Mesendoderm (in vitro differentiated cells): Measurements from ENCODE around the gene INO80B.
"Not testable (repeated sequence)": the region's sequence is repeated elsewhere in the genome, so short reads cannot be mapped to it uniquely, and the experiment has no call there.

Source experiments
- DNase-seq: peaks from one replicate; pipeline ENCODE4 v3.0.0; 2013
- H2AK5ac ChIP-seq: 2 replicates; pipeline ENCODE4 v1.6.1; 2013; ENCODE audit warnings: low read length, inconsistent platforms
- H2BK120ac ChIP-seq: 2 replicates; pipeline ENCODE4 v1.6.1; 2013; ENCODE audit warnings: low read depth, mild to moderate bottlenecking, low read length, moderate library complexity, mixed read lengths
- H2BK15ac ChIP-seq: replicated peaks from 2 replicates; pipeline ENCODE4 v1.6.1; 2013; ENCODE audit warnings: low read depth, mild to moderate bottlenecking, moderate library complexity
- H2BK5ac ChIP-seq: 2 replicates; pipeline ENCODE4 v1.6.1; 2013; ENCODE audit warnings: low read length, inconsistent platforms
- H3K18ac ChIP-seq: 2 replicates; pipeline ENCODE4 v1.6.1; 2013; ENCODE audit warnings: mild to moderate bottlenecking, low read length, mixed read lengths
- H3K23ac ChIP-seq: one replicate; pipeline ENCODE4 v1.6.1; 2013; ENCODE audit warnings: low read length
- H3K27ac ChIP-seq: 2 replicates; pipeline ENCODE4 v1.5.1; 2013; ENCODE audit warnings: low read depth, mild to moderate bottlenecking, inconsistent platforms, low read length, moderate library complexity
- H3K27me3 ChIP-seq: 2 replicates; pipeline ENCODE4 v1.6.1; 2013; ENCODE audit warnings: low read length, control low read depth, mild to moderate bottlenecking, inconsistent platforms; ENCODE audit not compliant: insufficient read depth, poor library complexity
- H3K36me3 ChIP-seq: 2 replicates; pipeline ENCODE4 v1.6.1; 2013; ENCODE audit warnings: low read length, inconsistent platforms; ENCODE audit not compliant: control insufficient read depth, insufficient read depth
- H3K4ac ChIP-seq: one replicate; pipeline ENCODE4 v1.6.1; 2013; ENCODE audit warnings: low read depth, mild to moderate bottlenecking, low read length, moderate library complexity
- H3K4me1 ChIP-seq: 2 replicates; pipeline ENCODE4 v1.6.1; 2013; ENCODE audit warnings: low read depth, low read length, inconsistent platforms; ENCODE audit not compliant: control insufficient read depth
- H3K4me2 ChIP-seq: 2 replicates; pipeline ENCODE4 v1.6.1; 2013; ENCODE audit warnings: low read length
- H3K4me3 ChIP-seq: 2 replicates; pipeline ENCODE4 v1.5.1; 2013; ENCODE audit warnings: mild to moderate bottlenecking, low read length
- H3K56ac ChIP-seq: one replicate; pipeline ENCODE4 v1.6.1; 2013; ENCODE audit warnings: low read length
- H3K79me1 ChIP-seq: 2 replicates; pipeline ENCODE4 v1.6.1; 2013; ENCODE audit warnings: low read length, inconsistent platforms
- H3K79me2 ChIP-seq: 2 replicates; pipeline ENCODE4 v1.6.1; 2013; ENCODE audit warnings: mild to moderate bottlenecking, low read length; ENCODE audit not compliant: control insufficient read depth, insufficient read depth
- H3K9ac ChIP-seq: 2 replicates; pipeline ENCODE4 v1.6.1; 2013; ENCODE audit warnings: low read length, inconsistent platforms
- H4K5ac ChIP-seq: one replicate; pipeline ENCODE4 v1.6.1; 2013; ENCODE audit warnings: low read length
- H4K8ac ChIP-seq: one replicate; pipeline ENCODE4 v1.6.1; 2013; ENCODE audit warnings: low read depth, mild to moderate bottlenecking, control low read depth, low read length, moderate library complexity
- WGBS: extraction: QIAGEN DNeasy Blood & Tissue Kit; methylation state at CpG from one replicate; pipeline ENCODE4 v1.1.7; 2013; ENCODE audit warnings: low lambda C conversion rate, missing lambda C conversion rate; ENCODE audit not compliant: insufficient coverage; ENCODE audit errors: extremely low coverage; 5-methylcytosine and 5-hydroxymethylcytosine counted together

Gene INO80B

DNA sequence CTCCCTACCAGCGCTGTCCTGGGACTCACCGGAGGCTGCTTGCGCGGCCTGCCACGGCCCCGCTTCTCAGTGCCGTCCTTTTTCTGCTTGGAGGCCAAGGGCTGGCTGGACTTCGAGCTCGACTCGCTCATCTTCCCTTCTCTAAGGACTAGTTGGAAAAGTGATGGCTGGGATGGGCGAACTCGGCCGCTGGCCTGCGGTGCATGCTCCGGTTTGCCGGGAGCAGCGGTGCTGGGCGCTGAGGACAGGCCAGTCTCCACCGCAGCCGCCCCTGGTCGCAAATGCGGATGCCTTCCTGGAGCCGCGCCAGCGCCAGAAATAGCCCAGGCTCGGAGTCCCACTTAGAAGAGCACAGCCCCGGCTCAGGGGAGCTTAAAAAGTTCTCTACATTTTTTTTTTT lies 36.6 kb upstream of the INO80B start:
- Histone ChIP-seq H4K5ac (no peak overlapping the region), H2BK5ac (no peak overlapping the region)
- no peak for DNase-seq

DNA sequence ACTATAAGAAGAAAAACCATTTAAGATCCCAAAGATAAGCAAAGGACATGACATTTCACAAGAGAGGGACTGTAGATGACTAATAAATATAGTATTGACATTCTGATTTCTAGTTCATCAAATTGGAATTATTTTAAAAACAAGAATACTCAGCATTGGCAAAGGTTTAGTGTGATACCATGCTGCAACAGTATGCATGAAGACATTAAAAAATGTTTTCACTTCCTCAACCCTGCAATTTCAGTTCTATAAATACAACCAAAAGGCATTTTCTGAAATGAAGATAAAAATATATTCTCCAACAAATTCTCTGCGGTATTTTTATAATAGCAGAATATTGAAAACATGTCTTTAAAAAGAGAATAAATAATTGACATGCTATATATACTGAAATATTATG lies 35.5 kb upstream of the INO80B start:
- H3K9ac ChIP-seq = no peak overlapping the region
- H3K4me1 ChIP-seq = no peaks in the 10 kb centered on the region
- no CpG with 5 or more reads among the region's 1 CpG for WGBS
- no peak overlapping the region for H2BK5ac ChIP-seq
- no peaks in the 10 kb centered on the region for H3K79me2 ChIP-seq
- no peak overlapping the region for H4K5ac ChIP-seq
- no peak overlapping the region for H3K27ac ChIP-seq
- H3K4me2 ChIP-seq = no peak overlapping the region
- H4K8ac ChIP-seq = no peak overlapping the region
- H3K36me3 ChIP-seq = no peaks in the 10 kb centered on the region
- no peak overlapping the region for H2AK5ac ChIP-seq
- no peaks in the 10 kb centered on the region for H3K79me1 ChIP-seq
- H3K27me3 ChIP-seq = no peaks in the 10 kb centered on the region
- H2BK120ac ChIP-seq = no peak overlapping the region
- H3K56ac ChIP-seq = no peak overlapping the region
- H3K23ac ChIP-seq = no peak overlapping the region
- H3K4me3 ChIP-seq = no peak overlapping the region
- no peak overlapping the region for H3K18ac ChIP-seq
- no peak for DNase-seq
- H3K4ac ChIP-seq = no peak overlapping the region
- H2BK15ac ChIP-seq = no peak overlapping the region

More for the DNA sequence above, 36.6 kb upstream of the INO80B start:
- Histone ChIP-seq H3K27me3 (no peaks in the 10 kb centered on the region), H3K36me3 (no peaks in the 10 kb centered on the region), H2BK120ac (no peak overlapping the region), H3K4ac (no peak overlapping the region), H3K27ac (no peak overlapping the region), H3K23ac (no peak overlapping the region), H3K4me1 (no peaks in the 10 kb centered on the region), H3K4me3 (no peak overlapping the region), H2BK15ac (no peak overlapping the region), H2AK5ac (no peak overlapping the region), H3K79me2 (no peaks in the 10 kb centered on the region), H4K8ac (no peak overlapping the region), H3K9ac (no peak overlapping the region), H3K56ac (no peak overlapping the region), H3K18ac (no peak overlapping the region), H3K4me2 (no peak overlapping the region), H3K79me1 (no peaks in the 10 kb centered on the region)
- no CpG with 5 or more reads among the region's 27 CpGs for WGBS

- no peaks in the 10 kb centered on the region for H3K79me1 ChIP-seq
- no peak overlapping the region for H4K8ac ChIP-seq
- no CpG with 5 or more reads among the region's 2 CpGs for WGBS
- H3K79me2 ChIP-seq = no peaks in the 10 kb centered on the region
- H3K4ac ChIP-seq = no peak overlapping the region
- H2AK5ac ChIP-seq = no peak overlapping the region
- no peak overlapping the region for H2BK120ac ChIP-seq
- H3K27me3 ChIP-seq = no peaks in the 10 kb centered on the region
- H3K36me3 ChIP-seq = no peaks in the 10 kb centered on the region
- no peak overlapping the region for H2BK5ac ChIP-seq
- H3K18ac ChIP-seq = no peak overlapping the region
- H3K56ac ChIP-seq = no peak overlapping the region
- H4K5ac ChIP-seq = no peak overlapping the region
- H3K4me1 ChIP-seq = no peaks in the 10 kb centered on the region
- no peak overlapping the region for H3K4me2 ChIP-seq
- H2BK15ac ChIP-seq = no peak overlapping the region
- no peak overlapping the region for H3K4me3 ChIP-seq
- no peak overlapping the region for H3K9ac ChIP-seq
- DNase-seq = no peak
- H3K27ac ChIP-seq = no peak overlapping the region
- no peak overlapping the region for H3K23ac ChIP-seq
Observed at GRCh38 chr2:74420006-74420405, 34.9 kb upstream of the INO80B start.

- H4K8ac ChIP-seq, H3K4me2 ChIP-seq, H3K4ac ChIP-seq, H3K56ac ChIP-seq, DNase-seq, H2AK5ac ChIP-seq, H3K18ac ChIP-seq, H2BK15ac ChIP-seq, H3K79me2 ChIP-seq, H3K4me3 ChIP-seq, H4K5ac ChIP-seq, H3K79me1 ChIP-seq, H2BK120ac ChIP-seq, H3K27ac ChIP-seq, H2BK5ac ChIP-seq, H3K4me1 ChIP-seq, H3K9ac ChIP-seq, H3K36me3 ChIP-seq, H3K23ac ChIP-seq, H3K27me3 ChIP-seq: not testable (repeated sequence)
- no CpG with 5 or more reads among the region's 19 CpGs for WGBS
Observed at GRCh38 chr2:74420443-74421103, 34.3 kb upstream of the INO80B start.

GRCh38 chr2:74421221-74421870 lies 33.5 kb upstream of the INO80B start, which contains the start of the genes C2orf81 and WDR54:
Gene C2orf81, minus strand, starts transcription at chr2:74421619. Its CDS starts 59 bp downstream, at chr2:74421560.
Gene WDR54, plus strand, starts transcription at chr2:74421730. Its CDS starts 424 bp downstream, at chr2:74422154.
- H2BK5ac ChIP-seq = no peak within 1 kb of the TSS
- no peak within 1 kb of the TSS for H2BK15ac ChIP-seq
- no CpG with 5 or more reads among the region's 57 CpGs for WGBS

More at GRCh38 chr2:74421221-74421870, 33.5 kb upstream of the INO80B start, which contains the start of the genes C2orf81 and WDR54:
- no peaks in the 10 kb centered on the region for H3K79me2 ChIP-seq
- H3K56ac ChIP-seq = peak within 1 kb of the TSS; percentile 66
- H3K79me1 ChIP-seq = no peaks in the 10 kb centered on the region
- peak within 1 kb of the TSS; percentile 85 for H3K4me2 ChIP-seq
- peak within 1 kb of the TSS; percentile 69 for H3K4me3 ChIP-seq
- H3K27ac ChIP-seq = no peak within 1 kb of the TSS
- peak within 1 kb of the TSS; percentile 58 for H3K9ac ChIP-seq
- H4K8ac ChIP-seq = no peak within 1 kb of the TSS
- DNase-seq = peak; percentile 94
- peaks cover 3% of the 10 kb centered on the region for H3K36me3 ChIP-seq
- H4K5ac ChIP-seq = no peak within 1 kb of the TSS
- no peak within 1 kb of the TSS for H3K23ac ChIP-seq
- no peak within 1 kb of the TSS for H2BK120ac ChIP-seq
- no peaks in the 10 kb centered on the region for H3K27me3 ChIP-seq
- no peak within 1 kb of the TSS for H3K4ac ChIP-seq
- H2AK5ac ChIP-seq = no peak within 1 kb of the TSS
- H3K4me1 ChIP-seq = peaks cover 4% of the 10 kb centered on the region
- H3K18ac ChIP-seq = no peak within 1 kb of the TSS
